ENCODE measurements around the gene HOXB4.

GRCh38 chr17:48599354-48599753 lies 21.2 kb upstream of the HOXB4 start:
- TF ChIP-seq CTCF (conservative IDR thresholded peaks at IDR 0.05; ENCODE audit: low read length) (no peak), EZH2phosphoT487 (IDR thresholded peaks at IDR 0.05; ENCODE audit: borderline replicate concordance, low read depth, low read length) (no peak)

All from OCI-LY7 (cell line).